AG09309 (cell line): ENCODE data around the gene MAP3K1.

Experiments
- DNase-seq: peaks from one replicate; pipeline ENCODE4 v3.0.0-alpha.2; 2010; ENCODE audit warnings: low read depth
- H3K4me3 ChIP-seq: 2 replicates; pipeline ENCODE4 v1.5.1; 2011; ENCODE audit warnings: mild to moderate bottlenecking, low read depth, low read length, moderate library complexity; ENCODE audit not compliant: control insufficient read depth
- TF ChIP-seq, protein P1 (sequence below): IDR thresholded peaks from 2 replicates; pipeline ENCODE4 v1.5.1; 2011; ENCODE audit warnings: mild to moderate bottlenecking, low read depth, low read length, inconsistent platforms; ENCODE audit not compliant: insufficient read depth, control insufficient read depth; ENCODE audit errors: missing control alignments

The MAP3K1 gene

DNA sequence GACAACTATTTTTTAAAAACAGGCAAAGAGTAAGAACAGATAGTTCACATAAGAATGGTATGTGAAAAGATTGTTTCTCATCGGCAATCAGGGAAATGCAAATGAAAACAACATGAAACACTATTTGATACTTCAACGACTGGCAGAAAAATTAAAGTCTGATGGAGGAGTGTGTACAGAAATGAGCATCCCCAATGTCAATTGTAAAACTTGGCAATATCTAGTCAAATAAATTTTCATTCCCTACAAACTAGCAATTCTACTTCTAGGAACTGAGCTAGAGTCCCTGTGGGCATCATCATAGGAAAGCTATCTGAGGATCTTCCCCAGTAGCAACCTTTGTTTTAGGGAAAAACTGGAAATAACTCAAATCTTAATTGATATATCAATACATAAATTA is 29.0 kb upstream of the MAP3K1 start:
- no peak for DNase-seq
- no peak overlapping the region for H3K4me3 ChIP-seq
- TF ChIP-seq, protein P1, sequence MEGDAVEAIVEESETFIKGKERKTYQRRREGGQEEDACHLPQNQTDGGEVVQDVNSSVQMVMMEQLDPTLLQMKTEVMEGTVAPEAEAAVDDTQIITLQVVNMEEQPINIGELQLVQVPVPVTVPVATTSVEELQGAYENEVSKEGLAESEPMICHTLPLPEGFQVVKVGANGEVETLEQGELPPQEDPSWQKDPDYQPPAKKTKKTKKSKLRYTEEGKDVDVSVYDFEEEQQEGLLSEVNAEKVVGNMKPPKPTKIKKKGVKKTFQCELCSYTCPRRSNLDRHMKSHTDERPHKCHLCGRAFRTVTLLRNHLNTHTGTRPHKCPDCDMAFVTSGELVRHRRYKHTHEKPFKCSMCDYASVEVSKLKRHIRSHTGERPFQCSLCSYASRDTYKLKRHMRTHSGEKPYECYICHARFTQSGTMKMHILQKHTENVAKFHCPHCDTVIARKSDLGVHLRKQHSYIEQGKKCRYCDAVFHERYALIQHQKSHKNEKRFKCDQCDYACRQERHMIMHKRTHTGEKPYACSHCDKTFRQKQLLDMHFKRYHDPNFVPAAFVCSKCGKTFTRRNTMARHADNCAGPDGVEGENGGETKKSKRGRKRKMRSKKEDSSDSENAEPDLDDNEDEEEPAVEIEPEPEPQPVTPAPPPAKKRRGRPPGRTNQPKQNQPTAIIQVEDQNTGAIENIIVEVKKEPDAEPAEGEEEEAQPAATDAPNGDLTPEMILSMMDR: no peak

DNA sequence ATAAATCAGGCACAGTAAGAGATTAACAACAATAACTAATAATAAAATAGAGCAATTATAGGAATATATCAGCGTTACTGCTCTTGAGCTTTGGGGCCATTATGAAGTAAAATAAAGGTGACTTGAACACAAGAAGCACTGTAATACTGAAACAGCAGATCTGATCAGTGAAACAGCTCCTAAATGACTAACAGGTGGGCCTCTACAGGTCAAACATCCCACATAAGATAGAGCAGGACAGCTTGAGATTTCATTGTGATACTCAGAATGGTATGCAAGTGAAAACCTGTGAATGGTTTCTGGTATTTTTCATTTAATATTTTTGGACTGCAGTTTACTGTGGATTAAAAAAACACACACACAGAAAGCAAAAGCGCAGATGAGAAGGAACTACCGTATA is 24.0 kb upstream of the MAP3K1 start:
- H3K4me3 ChIP-seq: no peak overlapping the region
- TF ChIP-seq, protein P1: no peak
- no peak for DNase-seq

DNA sequence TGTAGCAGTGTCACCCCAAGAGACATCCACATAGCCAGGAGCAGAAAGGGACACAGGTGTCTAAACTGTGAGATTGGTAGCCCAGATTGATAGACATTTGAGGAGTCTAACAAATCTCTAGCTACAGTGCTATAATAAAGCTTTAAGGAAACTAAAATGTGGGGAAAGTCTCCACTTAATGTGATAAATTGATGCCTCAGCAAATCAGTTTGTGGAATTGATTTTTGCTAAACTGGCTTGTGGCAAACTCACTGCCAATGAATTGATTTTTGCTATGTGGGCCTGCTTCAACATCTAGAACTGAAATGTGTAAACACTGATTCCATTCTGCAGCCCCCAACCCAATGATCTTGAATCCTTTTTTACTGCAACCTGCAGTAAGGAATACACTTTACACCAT is 16.8 kb upstream of the MAP3K1 start:
- TF ChIP-seq, protein P1: no peak
- no peak overlapping the region for H3K4me3 ChIP-seq

DNA sequence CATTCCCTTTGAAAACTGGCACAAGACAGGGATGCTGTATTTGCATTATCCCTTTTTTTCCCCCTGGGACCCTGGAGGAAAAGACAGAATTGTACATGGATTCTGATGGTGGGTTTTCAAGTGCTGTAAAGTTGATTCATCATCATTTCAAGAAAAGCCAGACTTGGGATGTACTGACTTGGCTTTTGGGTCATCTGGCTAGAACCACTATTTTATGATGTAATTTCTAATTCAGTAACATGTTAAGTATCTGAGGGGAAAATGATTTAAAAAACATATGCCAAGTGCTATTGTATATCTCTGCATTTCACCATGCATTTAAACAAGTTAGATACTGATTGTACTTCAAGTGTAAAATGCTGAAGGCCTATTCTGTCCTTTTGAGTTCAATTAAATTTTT is 15.2 kb upstream of the MAP3K1 start:
- TF ChIP-seq, protein P1: no peak
- H3K4me3 ChIP-seq: no peak overlapping the region
- no peak for DNase-seq

More for the DNA sequence above, 16.8 kb upstream of the MAP3K1 start:
- no peak for DNase-seq

DNA sequence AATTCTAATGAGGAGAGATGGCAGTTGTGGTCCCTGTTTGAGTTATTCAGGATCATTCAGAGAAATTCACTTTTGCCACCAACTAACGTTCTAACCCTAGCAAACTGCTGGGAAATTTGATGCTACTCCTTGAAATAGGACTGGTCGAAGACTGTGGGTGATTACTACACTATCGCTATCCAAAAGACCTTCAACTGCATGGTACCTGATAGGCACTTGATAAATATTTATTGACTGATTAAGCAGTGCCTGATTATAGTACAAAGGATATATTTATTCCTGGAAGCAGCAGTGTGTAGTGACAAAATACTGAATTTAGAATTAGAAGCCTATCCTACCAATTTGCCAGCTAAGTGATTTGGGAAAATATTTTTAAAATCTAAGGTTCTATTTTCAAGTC is 14.1 kb upstream of the MAP3K1 start:
- TF ChIP-seq, protein P1: no peak
- no peak for DNase-seq
- H3K4me3 ChIP-seq: no peak overlapping the region

DNA sequence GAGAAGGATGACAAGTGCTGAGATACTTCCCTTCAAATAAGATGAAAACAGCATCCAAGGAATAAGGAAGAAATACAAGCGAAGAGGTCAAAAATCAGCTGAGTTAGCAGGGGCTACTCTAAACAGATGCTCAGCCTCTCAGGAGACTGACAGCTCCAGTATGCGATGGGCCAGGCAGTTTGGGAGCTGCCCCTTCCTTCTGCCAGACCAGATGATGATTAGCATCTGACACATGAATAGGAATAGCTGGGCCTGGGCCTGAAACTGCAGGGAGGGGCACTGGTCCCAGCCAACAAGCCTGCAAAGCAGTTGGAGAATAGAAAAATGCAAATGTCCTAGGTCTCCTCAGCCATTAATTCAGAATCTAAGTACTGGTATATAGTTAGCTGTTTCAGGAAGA is 13.1 kb upstream of the MAP3K1 start:
- no peak for DNase-seq
- TF ChIP-seq, protein P1: no peak
- H3K4me3 ChIP-seq: no peak overlapping the region

DNA sequence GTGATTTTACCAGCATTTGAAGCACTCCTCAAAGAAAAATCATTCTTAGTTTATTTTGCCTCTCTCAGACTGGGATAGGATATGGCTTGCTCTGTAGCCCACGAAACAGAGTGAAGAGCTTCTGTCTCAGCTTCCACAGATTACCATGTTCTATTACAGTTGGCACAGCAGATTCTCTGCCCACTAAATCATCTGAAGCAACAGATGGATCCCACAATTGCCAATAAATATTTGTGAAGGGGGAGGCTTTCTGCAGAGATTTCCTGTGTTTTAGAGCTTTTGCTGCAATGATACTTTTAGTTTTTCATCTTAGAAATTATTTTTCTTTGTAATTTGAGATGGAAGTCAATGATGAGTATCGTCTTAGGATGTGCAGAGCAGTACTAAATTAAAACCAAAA is 12.3 kb upstream of the MAP3K1 start:
- TF ChIP-seq, protein P1: no peak
- no peak for DNase-seq
- H3K4me3 ChIP-seq: no peak overlapping the region
